Natural killer cell (primary cell): ENCODE data around the gene NAV3. TPM values are rescaled to one million over a fixed set of nuclear protein-coding genes. Genes with fewer than 3 reads are reported as not detected.

Experiments used
- ATAC-seq, 3 donors: fragments of 150-1000 bp in 2 of 3; fragments of 200-7000 bp in 1 of 3; cut with Tn5 transposase; 1 replicate in 1 of 3; 2 replicates in 2 of 3; pipeline ENCODE4 v1.10.0; 2021; ENCODE audit warnings: mild to moderate bottlenecking in 2 of 3, moderate library complexity in 2 of 3
- DNase-seq, 2 donors: peaks; one replicate each; pipeline versions ENCODE4 v3.0.0 to v3.0.0-alpha.2; 2013 to 2021; ENCODE audit warnings: mixed read lengths in 1 of 2
- H3K27ac ChIP-seq: one replicate; pipeline ENCODE4 v1.5.1; 2013; ENCODE audit warnings: mild to moderate bottlenecking, low read length
- H3K27me3 ChIP-seq: one replicate; pipeline ENCODE4 v1.6.1; 2013; ENCODE audit warnings: low read length; ENCODE audit not compliant: control insufficient read depth, insufficient read depth
- H3K36me3 ChIP-seq: one replicate; pipeline ENCODE4 v1.6.1; 2013; ENCODE audit warnings: low read length; ENCODE audit not compliant: control insufficient read depth, insufficient read depth
- H3K4me1 ChIP-seq: one replicate; pipeline ENCODE4 v1.6.1; 2013; ENCODE audit warnings: low read length; ENCODE audit not compliant: control insufficient read depth, insufficient read depth
- H3K4me3 ChIP-seq: one replicate; pipeline ENCODE4 v1.5.1; 2013; ENCODE audit warnings: low read length
- H3K9me3 ChIP-seq: one replicate; pipeline ENCODE4 v1.6.1; 2013; ENCODE audit warnings: low read length; ENCODE audit not compliant: control insufficient read depth, insufficient read depth
- H3K27ac Mint-ChIP-seq, 2 donors: one replicate each; pipeline ENCODE4 v1.8.0; 2022; ENCODE audit warnings: mild to moderate bottlenecking in 2 of 2, mixed read lengths in 2 of 2, moderate library complexity in 1 of 2
- H3K27me3 Mint-ChIP-seq, 2 donors: one replicate each; pipeline ENCODE4 v1.8.0; 2022; ENCODE audit warnings: low read depth in 2 of 2, mixed read lengths in 2 of 2
- H3K36me3 Mint-ChIP-seq: one replicate; pipeline ENCODE4 v1.8.0; 2022; ENCODE audit warnings: mixed read lengths
- H3K4me1 Mint-ChIP-seq, 2 donors: one replicate each; pipeline ENCODE4 v1.8.0; 2022; ENCODE audit warnings: mixed read lengths in 2 of 2
- H3K4me3 Mint-ChIP-seq: one replicate; pipeline ENCODE4 v1.8.0; 2022; ENCODE audit warnings: mild to moderate bottlenecking, moderate library complexity, mixed read lengths
- H3K9me3 Mint-ChIP-seq, 2 donors: one replicate each; pipeline ENCODE4 v1.8.0; 2022; ENCODE audit warnings: mixed read lengths in 2 of 2
- WGBS: methylation state at CpG from one replicate; pipeline ENCODE4 v1.1.7; 2013; ENCODE audit warnings: missing lambda C conversion rate; ENCODE audit not compliant: insufficient coverage; 5-methylcytosine and 5-hydroxymethylcytosine counted together
- intact Hi-C: fragments of 100-400 bp; cut with micrococcal nuclease; formaldehyde crosslinking; loops from one replicate; pipeline ENCODE4 v1.14.2; 2022
- total RNA-seq, 4 donors: library from RNA; stranded (reverse); fragments of 120-200 nt in 1 of 4; gene quantifications; one replicate each; pipeline versions ENCODE4 v1.2.3 to v1.2.4, GENCODE V29; 2013 to 2022
- TF ChIP-seq, protein P1 (sequence below): fragments of 200-600 bp; IDR thresholded peaks from one replicate; pipeline ENCODE4 v1.8.0; 2022; ENCODE audit warnings: antibody characterized with exemption

The NAV3 gene
- total RNA-seq, 3 donors from 2014 or later (not counting 1 experiment from before 2014, with no cell fraction given): not detected

DNA sequence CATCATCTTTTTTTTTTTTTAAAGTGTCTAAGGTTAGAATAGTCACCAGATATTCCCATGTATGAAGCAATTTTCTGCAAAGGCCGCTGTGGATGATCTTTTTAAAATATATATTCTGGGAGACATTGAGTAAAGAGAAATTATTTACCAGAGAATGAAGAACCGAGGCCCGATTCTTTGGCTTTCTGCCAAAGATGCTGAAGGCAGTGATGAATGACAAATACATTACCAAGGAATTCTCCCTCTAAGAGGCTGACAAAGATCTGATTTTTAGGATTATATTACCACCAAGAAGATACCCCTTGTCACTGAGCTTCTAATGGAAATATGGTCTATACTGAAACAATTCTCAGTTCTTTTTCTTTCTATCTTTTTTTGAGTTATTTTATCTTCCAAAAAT, 336.8 kb downstream of the NAV3 start:
- H3K9me3 Mint-ChIP-seq: peaks cover 2 to 9% of the 10 kb centered on the region in 2 donors
- no peaks in the 10 kb centered on the region for H3K27me3 Mint-ChIP-seq
- H3K27ac Mint-ChIP-seq: no peak overlapping the region
- 83% methylated on average over 3 of the region's 3 CpGs for WGBS
- no peak for DNase-seq
- Histone ChIP-seq H3K4me1 (no peaks in the 10 kb centered on the region), H3K4me3 (no peak overlapping the region), H3K27me3 (no peaks in the 10 kb centered on the region), H3K9me3 (no peaks in the 10 kb centered on the region), H3K27ac (no peak overlapping the region), H3K36me3 (no peaks in the 10 kb centered on the region)
- intact Hi-C loops: no loop called here
- TF ChIP-seq, protein P1, sequence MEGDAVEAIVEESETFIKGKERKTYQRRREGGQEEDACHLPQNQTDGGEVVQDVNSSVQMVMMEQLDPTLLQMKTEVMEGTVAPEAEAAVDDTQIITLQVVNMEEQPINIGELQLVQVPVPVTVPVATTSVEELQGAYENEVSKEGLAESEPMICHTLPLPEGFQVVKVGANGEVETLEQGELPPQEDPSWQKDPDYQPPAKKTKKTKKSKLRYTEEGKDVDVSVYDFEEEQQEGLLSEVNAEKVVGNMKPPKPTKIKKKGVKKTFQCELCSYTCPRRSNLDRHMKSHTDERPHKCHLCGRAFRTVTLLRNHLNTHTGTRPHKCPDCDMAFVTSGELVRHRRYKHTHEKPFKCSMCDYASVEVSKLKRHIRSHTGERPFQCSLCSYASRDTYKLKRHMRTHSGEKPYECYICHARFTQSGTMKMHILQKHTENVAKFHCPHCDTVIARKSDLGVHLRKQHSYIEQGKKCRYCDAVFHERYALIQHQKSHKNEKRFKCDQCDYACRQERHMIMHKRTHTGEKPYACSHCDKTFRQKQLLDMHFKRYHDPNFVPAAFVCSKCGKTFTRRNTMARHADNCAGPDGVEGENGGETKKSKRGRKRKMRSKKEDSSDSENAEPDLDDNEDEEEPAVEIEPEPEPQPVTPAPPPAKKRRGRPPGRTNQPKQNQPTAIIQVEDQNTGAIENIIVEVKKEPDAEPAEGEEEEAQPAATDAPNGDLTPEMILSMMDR: no peak
- no peaks in the 10 kb centered on the region for H3K36me3 Mint-ChIP-seq
- ATAC-seq: no peak
- no peak overlapping the region for H3K4me3 Mint-ChIP-seq
- H3K4me1 Mint-ChIP-seq: no peaks in the 10 kb centered on the region

DNA sequence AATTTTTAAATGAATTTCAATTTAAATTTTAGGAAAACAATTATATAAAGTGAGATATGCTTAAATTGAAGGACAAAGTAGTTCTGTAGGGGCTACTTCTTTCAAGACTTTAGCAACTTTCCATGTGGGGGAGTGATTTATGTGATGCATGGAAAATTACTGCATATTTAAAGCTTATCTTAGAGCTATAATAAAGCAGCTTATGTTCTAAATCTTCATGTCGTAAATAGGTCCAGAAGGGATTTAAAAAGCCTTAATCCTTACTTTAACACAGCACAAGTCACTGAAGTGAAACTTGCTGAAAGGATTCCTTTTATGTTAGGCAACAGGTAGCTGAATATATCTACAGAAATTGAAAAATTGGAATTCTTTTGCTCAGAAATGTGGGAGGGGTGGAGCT, 340.4 kb downstream of the NAV3 start:
- H3K36me3 Mint-ChIP-seq: no peaks in the 10 kb centered on the region
- Histone ChIP-seq H3K4me3 (no peak overlapping the region), H3K4me1 (no peaks in the 10 kb centered on the region), H3K27ac (no peak overlapping the region), H3K27me3 (no peaks in the 10 kb centered on the region), H3K36me3 (no peaks in the 10 kb centered on the region), H3K9me3 (no peaks in the 10 kb centered on the region)
- ATAC-seq (no peak), DNase-seq (no peak)
- no peak overlapping the region for H3K4me3 Mint-ChIP-seq
- H3K27ac Mint-ChIP-seq: no peak overlapping the region
- peaks cover 2 to 8% of the 10 kb centered on the region in 2 donors for H3K9me3 Mint-ChIP-seq
- H3K27me3 Mint-ChIP-seq: no peaks in the 10 kb centered on the region
- intact Hi-C loops: no loop called here
- TF ChIP-seq, protein P1: no peak
- H3K4me1 Mint-ChIP-seq: no peaks in the 10 kb centered on the region
- WGBS: no CpG with 5 or more reads among the region's 1 CpG

DNA sequence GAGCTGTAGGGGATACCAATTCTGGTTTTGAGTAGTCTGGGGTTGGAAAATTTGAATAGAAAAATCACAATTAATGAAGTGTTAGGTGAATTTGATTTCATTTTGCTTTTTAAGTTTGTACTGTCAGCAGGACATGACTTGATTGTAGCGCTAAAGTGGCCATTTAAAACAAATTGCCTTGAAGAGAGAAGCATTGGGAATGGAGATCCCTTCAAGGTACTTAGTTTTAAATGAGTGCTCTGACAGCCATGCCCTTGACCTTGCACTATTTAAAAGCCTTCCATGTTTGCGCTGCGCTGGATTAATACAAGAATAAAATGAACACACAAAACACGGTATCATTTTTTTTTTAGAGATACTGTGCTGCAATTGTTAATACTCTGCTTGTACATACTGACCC, 345.9 kb downstream of the NAV3 start:
- Histone ChIP-seq H3K36me3 (no peaks in the 10 kb centered on the region), H3K27ac (no peak overlapping the region), H3K4me3 (no peak overlapping the region), H3K9me3 (no peaks in the 10 kb centered on the region), H3K27me3 (no peaks in the 10 kb centered on the region), H3K4me1 (no peaks in the 10 kb centered on the region)
- no peak overlapping the region for H3K27ac Mint-ChIP-seq
- H3K4me3 Mint-ChIP-seq: no peak overlapping the region
- no peaks in the 10 kb centered on the region for H3K27me3 Mint-ChIP-seq
- TF ChIP-seq, protein P1: no peak
- DNase-seq (no peak), ATAC-seq (no peak)
- H3K9me3 Mint-ChIP-seq: peaks cover 0 to 5% of the 10 kb centered on the region in 2 donors
- no peaks in the 10 kb centered on the region for H3K36me3 Mint-ChIP-seq
- H3K4me1 Mint-ChIP-seq: no peaks in the 10 kb centered on the region
- intact Hi-C loops: no loop called here
- 98% methylated on average over 4 of the region's 4 CpGs for WGBS

DNA sequence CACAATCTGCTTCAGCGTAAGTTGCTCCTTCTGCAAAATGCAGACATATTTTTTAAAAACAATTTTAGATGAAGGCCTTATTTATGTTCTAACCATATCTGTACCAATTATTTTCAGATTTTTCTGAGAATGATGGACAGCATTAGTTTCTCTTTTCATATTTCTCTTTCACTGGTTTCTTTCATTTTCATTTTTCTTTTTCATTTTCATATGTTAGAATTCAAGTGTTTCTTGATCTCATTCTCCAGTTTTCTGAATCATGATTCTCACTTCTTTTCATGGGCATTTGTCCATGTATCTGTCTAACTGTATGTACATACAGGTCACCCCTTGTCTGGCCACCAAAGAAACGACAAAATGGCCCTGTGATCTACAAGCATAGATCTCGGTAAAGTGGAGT, 346.6 kb downstream of the NAV3 start:
- Histone ChIP-seq H3K27ac (no peak overlapping the region), H3K4me1 (no peaks in the 10 kb centered on the region), H3K9me3 (no peaks in the 10 kb centered on the region), H3K4me3 (no peak overlapping the region), H3K36me3 (no peaks in the 10 kb centered on the region), H3K27me3 (no peaks in the 10 kb centered on the region)
- WGBS: 84% methylated on average over 3 of the region's 3 CpGs
- TF ChIP-seq, protein P1: no peak
- Mint-ChIP-seq H3K27me3 (no peaks in the 10 kb centered on the region), H3K9me3 (peaks cover 0 to 5% of the 10 kb centered on the region in 2 donors), H3K36me3 (no peaks in the 10 kb centered on the region), H3K4me1 (no peaks in the 10 kb centered on the region), H3K27ac (no peak overlapping the region), H3K4me3 (no peak overlapping the region)
- intact Hi-C loops: no loop called here
- DNase-seq (no peak), ATAC-seq (no peak)
